ENCODE measurements around the gene XNDC1N. TPM values are rescaled to one million over a fixed set of nuclear protein-coding genes. Genes with fewer than 3 reads are reported as not detected.
"Not testable (repeated sequence)": the region's sequence is repeated elsewhere in the genome, so short reads cannot be mapped to it uniquely, and the experiment has no call there.

Gene XNDC1N
- total and polyA plus RNA-seq, 2 of the 4 experiments (the other 2 are of a cell fraction), result 2.5 to 8.8 TPM

DNA sequence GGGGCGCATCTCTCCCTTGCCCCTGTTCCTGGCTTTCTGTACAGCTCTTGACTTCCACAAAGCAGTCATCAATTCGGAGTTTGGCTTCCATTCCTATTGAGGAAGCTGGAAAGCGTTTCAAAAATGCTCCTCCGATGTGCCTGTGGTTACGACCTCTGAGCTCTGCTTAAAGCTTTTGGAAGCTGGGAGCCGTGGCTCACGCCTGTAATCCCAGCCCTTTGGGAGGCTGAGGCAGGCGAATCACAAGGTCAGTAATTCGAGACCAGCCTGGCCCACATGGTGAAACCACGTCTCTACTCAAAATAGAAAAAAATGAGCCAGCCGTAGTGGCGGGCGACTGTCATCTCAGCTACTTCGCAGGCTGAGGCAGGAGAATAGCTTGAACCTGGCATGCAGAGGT lies 27.3 kb downstream of the XNDC1N start:
- H2AK5ac ChIP-seq (ENCODE audit: low read depth, low read length); BruUV-seq (replicated peaks); H3K14ac ChIP-seq (replicated peaks; ENCODE audit: low read depth, low read length); POLR2A ChIA-PET (ENCODE audit: unreplicated experiment); H3K9me1 ChIP-seq (ENCODE audit: insufficient read depth, low read length); H3K4ac ChIP-seq (ENCODE audit: low read depth, low read length); H4K5ac ChIP-seq (ENCODE audit: low read depth, low read length); H3K9ac ChIP-seq (ENCODE audit: low read depth, low read length); H4K91ac ChIP-seq (ENCODE audit: insufficient read depth, low read depth, low read length); H2BK15ac ChIP-seq (ENCODE audit: low read depth, low read length); H3K56ac ChIP-seq (ENCODE audit: extremely low read depth, insufficient read depth, low read length); dilution Hi-C loops (cut with HindIII; ENCODE audit: low sequenced_read_pairs, unreplicated experiment); H3K79me1 ChIP-seq (ENCODE audit: low read depth in 1 of 2, low read length in 2 of 2); H2BK5ac ChIP-seq (ENCODE audit: low read depth, low read length, poor library complexity, severe bottlenecking); H3K27me3 ChIP-seq (ENCODE audit: control insufficient read depth, insufficient read depth, low read length); H3K9me3 ChIP-seq (ENCODE audit: control insufficient read depth, insufficient read depth, low read length); in situ Hi-C loops (cut with MboI; ENCODE audit: low sequenced_read_pairs); H3K4me3 ChIP-seq (ENCODE audit: insufficient read depth, low read depth, low read length); H3K36me3 ChIP-seq (ENCODE audit: control insufficient read depth, insufficient read depth, low read length); H3K27ac ChIP-seq (ENCODE audit: insufficient read depth, low read length); H3K4me1 ChIP-seq (ENCODE audit: control insufficient read depth, insufficient read depth, low read length); H2AK9ac ChIP-seq (replicated peaks; ENCODE audit: low read depth, low read length, poor library complexity); H2BK20ac ChIP-seq (ENCODE audit: low read depth, low read length); H4K20me1 ChIP-seq (ENCODE audit: insufficient read depth, low read length); H3K4me2 ChIP-seq (ENCODE audit: low read depth, low read length); intact Hi-C loops (cut with micrococcal nuclease); H2BK120ac ChIP-seq (ENCODE audit: low read depth, low read length); H4K8ac ChIP-seq (ENCODE audit: low read depth in 2 of 2, low read length in 2 of 2); H3K18ac ChIP-seq (ENCODE audit: low read depth, low read length); H3K23ac ChIP-seq (ENCODE audit: low read depth, low read length); H2AFZ ChIP-seq (replicated peaks; ENCODE audit: low read length, poor library complexity): not testable (repeated sequence)
- TF ChIP-seq, protein P1, sequence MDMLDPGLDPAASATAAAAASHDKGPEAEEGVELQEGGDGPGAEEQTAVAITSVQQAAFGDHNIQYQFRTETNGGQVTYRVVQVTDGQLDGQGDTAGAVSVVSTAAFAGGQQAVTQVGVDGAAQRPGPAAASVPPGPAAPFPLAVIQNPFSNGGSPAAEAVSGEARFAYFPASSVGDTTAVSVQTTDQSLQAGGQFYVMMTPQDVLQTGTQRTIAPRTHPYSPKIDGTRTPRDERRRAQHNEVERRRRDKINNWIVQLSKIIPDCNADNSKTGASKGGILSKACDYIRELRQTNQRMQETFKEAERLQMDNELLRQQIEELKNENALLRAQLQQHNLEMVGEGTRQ (IDR thresholded peaks at IDR 0.05; ENCODE audit: low read depth, low read length), result peak; percentile 37; the same call in 1 of the 2 replicates
- TF ChIP-seq BHLHE40 (IDR thresholded peaks at IDR 0.05; ENCODE audit: low read depth, low read length), result peak; percentile 9; the same call in 1 of the 2 replicates
- ATAC-seq (ENCODE audit: low read depth) (peak; percentile 54; the same call in 1 of the 2 replicates), DNase-seq (peak; percentile 88)
- CTCF ChIA-PET, result interaction anchor here (0.6 kb wide), 1 partner anchor 25 kb away, joined by 7 read pairs; no protein-coding TSS in a partner anchor
- 40% methylated on average over 8 of the region's 14 CpGs; no CpG with 5 or more reads in 1 of the 2 experiments for WGBS, 2 experiments (ENCODE audit: extremely low coverage in 2 of 2, insufficient read length in 1 of 2)

Data from IMR-90 (cell line).